ENCODE results near the gene ACTG1. TPM values are rescaled to one million over a fixed set of nuclear protein-coding genes. Genes with fewer than 3 reads are reported as not detected.
A peak's percentile ranks its signal among the peaks of the same experiment; 100 is the strongest.

Gene ACTG1
- total RNA-seq, 4 donors from 2014 or later: 972 to 1,850 (median 1,126) TPM

GRCh38 chr17:81487089-81487486 lies 25.5 kb downstream of the ACTG1 start:
- WGBS: 77% methylated on average over 10 of the region's 10 CpGs
- H3K27me3 ChIP-seq: peaks cover 0 to 4% (median 0%) of the 10 kb centered on the region in 4 donors
- no peaks in the 10 kb centered on the region for H3K9me3 ChIP-seq
- no peak for TF ChIP-seq CTCF (IDR thresholded peaks at IDR 0.05)
- no peak for TF ChIP-seq POLR2A (IDR thresholded peaks at IDR 0.05; ENCODE audit: low read depth)
- TF ChIP-seq EP300 (IDR thresholded peaks at IDR 0.05): no peak
- no peak for TF ChIP-seq POLR2AphosphoS5 (IDR thresholded peaks at IDR 0.05)
- H3K27ac ChIP-seq (replicated peaks in 1 of 4): no peak overlapping the region
- peaks cover 37 to 65% (median 56%) of the 10 kb centered on the region in 4 donors for H3K4me1 ChIP-seq
- intact Hi-C loops (cut with DNase I): no loop called here
- H3K4me3 ChIP-seq: peak overlapping the region; percentile 65 to 85 (median 70)
- DNase-seq (ENCODE audit: extremely low spot score): no peak
- H3K36me3 ChIP-seq: no peaks in the 10 kb centered on the region

GRCh38 chr17:81486199-81486810 lies 26.3 kb downstream of the ACTG1 start:
- H3K4me1 ChIP-seq: peaks cover 41 to 73% (median 62%) of the 10 kb centered on the region in 4 donors
- no peaks in the 10 kb centered on the region for H3K9me3 ChIP-seq
- 79% methylated on average over 17 of the region's 17 CpGs for WGBS

DNA sequence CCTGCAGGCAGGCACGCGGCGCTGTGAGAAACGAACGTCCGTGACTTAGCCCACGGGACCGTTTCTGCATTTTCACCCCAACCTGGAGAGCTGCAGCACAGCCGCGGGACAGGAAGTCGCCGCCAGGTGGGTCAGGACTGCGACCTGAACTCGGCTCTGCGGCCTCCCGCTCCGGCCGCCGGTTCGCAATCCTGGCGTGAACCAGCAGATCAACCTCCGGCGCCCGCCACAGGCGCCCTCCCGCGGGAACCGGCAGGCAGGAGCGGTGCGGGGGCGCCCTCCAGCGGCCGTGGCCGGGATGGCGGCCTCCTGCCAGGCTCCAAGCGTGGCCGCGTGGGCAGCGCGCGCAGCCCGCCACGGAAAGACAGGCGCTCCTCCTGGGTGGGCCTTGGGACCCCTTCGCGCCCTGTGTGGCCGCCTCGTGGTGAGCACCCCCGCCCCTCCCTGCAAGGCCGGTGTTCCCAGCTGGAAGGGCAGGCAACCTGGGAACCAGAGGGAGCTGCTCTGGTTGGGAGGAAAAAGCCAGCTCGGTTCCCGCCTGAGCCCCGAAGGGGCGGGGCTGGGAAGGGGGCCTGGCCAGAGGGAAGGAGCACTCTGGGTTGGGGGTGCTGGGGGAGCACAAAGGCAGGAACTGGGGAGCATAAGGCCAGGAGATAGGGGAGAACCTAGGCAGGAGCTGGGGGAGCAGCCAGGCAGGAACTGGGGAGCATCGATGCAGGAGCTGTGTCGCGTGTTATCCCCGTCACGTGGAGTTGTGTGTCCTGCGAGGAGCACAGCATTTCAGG lies 28.2 kb downstream of the ACTG1 start:
- intact Hi-C loops (cut with DNase I): loop anchor here (2.0 to 5.0 kb wide), 3 partner anchors 82 to 230 kb away; no protein-coding TSS in a partner anchor
- H3K27me3 ChIP-seq: peaks cover 0 to 4% (median 0%) of the 10 kb centered on the region in 4 donors

More at GRCh38 chr17:81486199-81486810, 26.3 kb downstream of the ACTG1 start:
- Histone ChIP-seq H3K27ac (replicated peaks in 1 of 4) (no peak overlapping the region), H3K27me3 (peaks cover 0 to 4% (median 0%) of the 10 kb centered on the region in 4 donors), H3K36me3 (no peaks in the 10 kb centered on the region), H3K4me3 (no peak overlapping the region)
- intact Hi-C loops (cut with DNase I): no loop called here
- no peak for DNase-seq (ENCODE audit: extremely low spot score)
- TF ChIP-seq EP300 (IDR thresholded peaks at IDR 0.05): no peak

GRCh38 chr17:81483862-81484194 lies 28.8 kb downstream of the ACTG1 start:
- Histone ChIP-seq H3K27ac (replicated peaks in 1 of 4) (no peak overlapping the region), H3K4me1 (peaks cover 52 to 70% (median 65%) of the 10 kb centered on the region in 4 donors), H3K27me3 (peaks cover 0 to 4% (median 0%) of the 10 kb centered on the region in 4 donors), H3K36me3 (no peaks in the 10 kb centered on the region), H3K9me3 (no peaks in the 10 kb centered on the region), H3K4me3 (peak overlapping the region; percentile 46 to 61 (median 49))
- DNase-seq (ENCODE audit: extremely low spot score): no peak
- WGBS: no CpG with 5 or more reads among the region's 32 CpGs
- intact Hi-C loops (cut with DNase I): loop anchor here (2.0 to 5.0 kb wide), 4 partner anchors 82 to 229 kb away; no protein-coding TSS in a partner anchor
- no peak for TF ChIP-seq POLR2A (IDR thresholded peaks at IDR 0.05; ENCODE audit: low read depth)
- TF ChIP-seq CTCF (IDR thresholded peaks at IDR 0.05): no peak
- no peak for TF ChIP-seq POLR2AphosphoS5 (IDR thresholded peaks at IDR 0.05)
- no peak for TF ChIP-seq EP300 (IDR thresholded peaks at IDR 0.05)

More for the DNA sequence above, 28.2 kb downstream of the ACTG1 start:
- TF ChIP-seq EP300 (IDR thresholded peaks at IDR 0.05) (no peak), CTCF (IDR thresholded peaks at IDR 0.05) (peak; percentile 100), POLR2AphosphoS5 (IDR thresholded peaks at IDR 0.05) (peak; percentile 32 to 78), POLR2A (IDR thresholded peaks at IDR 0.05; ENCODE audit: low read depth) (no peak)
- no peaks in the 10 kb centered on the region for H3K36me3 ChIP-seq
- peak overlapping the region; percentile 46 to 61 (median 49) for H3K4me3 ChIP-seq
- peak; percentile 93 for DNase-seq (ENCODE audit: extremely low spot score)
- 43% methylated on average over 9 of the region's 60 CpGs for WGBS
- H3K27ac ChIP-seq (replicated peaks in 1 of 4): no peak overlapping the region
- H3K4me1 ChIP-seq: peaks cover 56 to 75% (median 71%) of the 10 kb centered on the region in 4 donors
- H3K9me3 ChIP-seq: no peaks in the 10 kb centered on the region

Data from esophagus muscularis mucosa (tissue), 4 donors.